AG09309 (cell line): ENCODE results near the gene TBC1D14.

ENCODE experiments used
- DNase-seq: peaks from one replicate; pipeline ENCODE4 v3.0.0-alpha.2; 2010; ENCODE audit warnings: low read depth
- H3K4me3 ChIP-seq: 2 replicates; pipeline ENCODE4 v1.5.1; 2011; ENCODE audit warnings: mild to moderate bottlenecking, low read depth, low read length, moderate library complexity; ENCODE audit not compliant: control insufficient read depth
- TF ChIP-seq, protein P1 (sequence below): IDR thresholded peaks from 2 replicates; pipeline ENCODE4 v1.5.1; 2011; ENCODE audit warnings: mild to moderate bottlenecking, low read depth, low read length, inconsistent platforms; ENCODE audit not compliant: insufficient read depth, control insufficient read depth; ENCODE audit errors: missing control alignments

Gene TBC1D14

DNA sequence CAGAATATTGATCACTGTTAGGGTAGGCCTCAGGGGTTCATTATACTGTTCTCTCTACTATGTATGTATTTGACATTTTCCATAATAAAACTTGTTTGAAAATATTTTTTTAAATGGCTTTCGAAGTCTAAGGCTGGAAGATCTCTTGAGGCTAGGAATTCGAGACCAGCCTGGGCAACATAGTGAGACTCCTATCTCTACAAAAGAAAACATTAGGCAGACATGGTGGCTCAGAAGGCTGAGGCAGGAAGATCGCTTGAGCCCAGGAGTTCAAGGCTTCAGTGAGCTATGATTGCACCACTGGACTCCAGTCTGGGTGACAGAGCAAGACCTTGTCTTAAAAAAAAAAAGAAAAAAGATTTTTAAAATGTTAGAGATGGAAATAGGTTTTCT is 15.5 kb upstream of the TBC1D14 start:
- no peak overlapping the region for H3K4me3 ChIP-seq
- TF ChIP-seq, protein P1, sequence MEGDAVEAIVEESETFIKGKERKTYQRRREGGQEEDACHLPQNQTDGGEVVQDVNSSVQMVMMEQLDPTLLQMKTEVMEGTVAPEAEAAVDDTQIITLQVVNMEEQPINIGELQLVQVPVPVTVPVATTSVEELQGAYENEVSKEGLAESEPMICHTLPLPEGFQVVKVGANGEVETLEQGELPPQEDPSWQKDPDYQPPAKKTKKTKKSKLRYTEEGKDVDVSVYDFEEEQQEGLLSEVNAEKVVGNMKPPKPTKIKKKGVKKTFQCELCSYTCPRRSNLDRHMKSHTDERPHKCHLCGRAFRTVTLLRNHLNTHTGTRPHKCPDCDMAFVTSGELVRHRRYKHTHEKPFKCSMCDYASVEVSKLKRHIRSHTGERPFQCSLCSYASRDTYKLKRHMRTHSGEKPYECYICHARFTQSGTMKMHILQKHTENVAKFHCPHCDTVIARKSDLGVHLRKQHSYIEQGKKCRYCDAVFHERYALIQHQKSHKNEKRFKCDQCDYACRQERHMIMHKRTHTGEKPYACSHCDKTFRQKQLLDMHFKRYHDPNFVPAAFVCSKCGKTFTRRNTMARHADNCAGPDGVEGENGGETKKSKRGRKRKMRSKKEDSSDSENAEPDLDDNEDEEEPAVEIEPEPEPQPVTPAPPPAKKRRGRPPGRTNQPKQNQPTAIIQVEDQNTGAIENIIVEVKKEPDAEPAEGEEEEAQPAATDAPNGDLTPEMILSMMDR = no peak
- DNase-seq = no peak

DNA sequence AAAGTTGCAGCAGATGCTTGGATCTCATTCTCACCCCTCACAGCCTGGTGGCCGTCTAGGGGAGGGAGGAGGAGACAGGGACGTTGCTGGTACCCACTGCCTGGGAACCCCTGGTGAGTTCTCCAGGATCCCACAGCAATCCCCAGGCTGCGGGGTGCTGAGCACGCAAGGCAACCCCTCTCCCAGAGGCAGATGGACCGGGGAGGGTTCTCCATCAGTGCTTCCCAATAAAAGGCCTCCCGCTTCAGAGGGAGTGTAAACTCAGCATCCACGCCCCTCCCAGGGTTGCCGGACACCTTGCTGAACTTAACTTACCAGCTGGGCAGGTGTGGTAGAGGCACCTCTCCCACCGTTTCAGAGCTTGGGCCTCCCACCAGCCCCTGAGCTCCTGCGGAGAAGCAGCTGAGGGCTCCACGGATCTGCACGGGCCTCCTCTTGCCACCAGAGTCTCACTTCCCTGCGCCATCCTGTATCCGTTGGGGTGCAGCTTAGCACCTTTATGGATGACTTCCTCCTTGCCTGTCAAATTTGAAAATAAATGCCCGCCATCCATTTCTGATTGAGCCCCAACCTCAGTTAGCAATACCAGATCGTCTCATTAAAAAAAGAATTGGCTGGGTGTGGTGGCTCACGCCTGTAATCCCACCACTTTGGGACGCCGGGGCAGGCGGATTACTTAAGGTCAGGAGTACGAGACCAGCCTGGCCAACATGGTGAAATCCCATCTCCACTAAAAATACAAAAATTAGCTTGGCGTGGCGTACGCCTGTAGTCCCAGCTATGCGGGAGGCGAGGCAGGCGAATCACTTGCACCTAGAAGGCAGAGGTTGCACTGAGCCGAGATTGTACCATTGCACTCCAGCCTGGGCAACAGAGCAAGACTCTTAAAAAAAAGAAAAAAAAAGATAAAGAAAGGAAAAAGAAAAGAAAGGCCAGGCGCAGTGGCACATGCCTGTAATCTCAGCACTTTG is 14.8 kb upstream of the TBC1D14 start:
- no peak for DNase-seq
- TF ChIP-seq, protein P1 = no peak
- no peak overlapping the region for H3K4me3 ChIP-seq

DNA sequence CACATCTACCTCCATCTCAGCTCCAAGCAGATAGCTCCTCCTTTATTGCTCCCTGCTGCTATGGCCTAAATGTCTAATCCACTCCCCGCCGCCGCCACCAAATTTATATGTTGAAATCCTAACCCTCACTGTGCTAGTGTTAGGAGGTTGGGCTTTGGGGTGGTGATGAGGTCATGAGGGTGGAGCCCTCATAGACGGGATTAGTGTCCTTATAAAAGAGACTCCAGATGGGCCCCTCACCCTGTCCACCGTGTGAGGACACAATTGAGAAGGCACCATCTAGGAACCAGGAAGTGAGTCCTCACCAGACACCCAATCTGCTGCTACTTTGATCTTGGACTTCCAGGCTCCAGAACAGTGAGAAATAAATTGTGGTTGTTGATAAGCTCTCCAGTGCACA is 13.6 kb upstream of the TBC1D14 start:
- DNase-seq = no peak

DNA sequence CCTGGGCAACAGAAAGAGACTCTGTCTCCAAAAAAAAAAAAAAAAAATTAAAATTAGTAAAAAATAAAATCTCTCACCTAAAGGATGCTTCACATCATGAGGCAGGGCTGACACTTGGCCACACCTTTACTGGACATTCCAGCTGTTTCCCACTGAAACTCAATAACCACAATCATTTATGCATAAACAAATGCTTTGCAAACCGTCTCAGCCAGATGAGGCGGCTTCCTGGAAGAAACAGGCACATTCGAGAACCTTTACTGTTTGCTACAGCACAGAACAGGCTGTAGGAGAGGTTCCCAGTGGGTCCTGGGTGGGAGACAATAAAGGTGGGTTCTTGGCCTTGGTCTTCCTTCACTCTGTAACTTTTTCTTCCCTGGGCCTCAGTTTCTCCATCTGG is 10.9 kb upstream of the TBC1D14 start:
- H3K4me3 ChIP-seq = no peak overlapping the region
- TF ChIP-seq, protein P1 = no peak
- no peak for DNase-seq

More for the DNA sequence above, 13.6 kb upstream of the TBC1D14 start:
- H3K4me3 ChIP-seq = no peak overlapping the region
- TF ChIP-seq, protein P1 = no peak

DNA sequence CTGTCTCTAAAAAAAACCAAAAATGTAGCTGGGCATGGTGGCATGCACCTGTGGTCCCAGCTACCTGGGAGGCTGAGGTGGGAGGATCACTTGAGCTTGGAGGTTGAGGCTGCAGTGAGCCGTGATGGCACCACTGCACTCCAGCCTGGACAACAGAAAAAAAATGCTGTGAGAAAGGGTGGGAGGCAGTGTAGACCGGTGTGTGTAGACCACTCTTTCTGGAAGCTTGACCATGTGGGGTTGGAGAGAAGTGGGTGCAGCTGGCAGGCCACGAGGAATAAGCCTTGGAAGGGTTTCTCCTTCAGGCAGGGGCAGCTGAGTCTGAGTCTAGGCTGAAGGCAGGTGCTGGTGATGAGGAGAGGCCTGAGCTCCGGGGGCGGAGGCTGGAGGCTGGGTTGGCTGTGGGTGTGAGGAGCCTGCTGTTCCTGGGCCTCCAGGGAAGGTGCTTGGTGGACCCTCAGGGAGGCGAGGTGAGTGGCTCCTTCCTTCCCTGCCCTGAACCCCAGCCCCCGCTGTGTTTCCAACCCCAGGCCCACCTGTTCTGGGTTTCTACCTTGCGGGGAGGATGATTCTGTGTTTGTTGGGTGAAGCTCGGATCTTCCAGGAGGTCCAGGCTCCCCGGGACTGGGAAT is 9.3 kb upstream of the TBC1D14 start:
- no peak overlapping the region for H3K4me3 ChIP-seq
- no peak for DNase-seq
- TF ChIP-seq, protein P1 = no peak

DNA sequence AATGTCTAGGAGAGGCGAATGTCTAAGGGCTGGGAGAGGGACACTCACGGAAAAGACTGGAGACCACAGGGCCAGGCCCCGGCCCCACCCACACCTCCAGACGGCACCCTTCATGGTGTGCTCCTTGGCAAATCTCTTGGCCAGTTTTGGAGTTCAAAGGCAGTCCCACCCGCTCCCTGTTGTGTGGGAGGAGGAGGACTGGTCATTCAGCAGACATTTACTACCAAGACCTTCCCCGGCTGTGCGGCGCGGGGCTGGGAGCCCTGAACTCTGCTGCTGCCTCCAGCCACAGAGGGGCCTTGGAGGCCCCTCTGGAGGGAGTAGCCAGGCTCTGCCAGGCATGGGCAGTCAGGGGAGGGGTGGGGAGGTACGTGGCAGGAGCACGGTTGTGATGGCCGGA is 8.7 kb upstream of the TBC1D14 start:
- TF ChIP-seq, protein P1 = no peak
- H3K4me3 ChIP-seq = no peak overlapping the region
- DNase-seq = no peak
